ENCODE measurements around the gene INHA.

- TF ChIP-seq POLR2A (IDR thresholded peaks at IDR 0.05) (no peak), CTCF (IDR thresholded peaks at IDR 0.05) (no peak)
Measured at GRCh38 chr2:219605607-219605954, 33.5 kb downstream of the INHA start.

All from right lobe of liver (tissue), 4 donors.